NT2/D1 (cell line): ENCODE measurements around the gene SNX7.

ENCODE experiments used
- YY1 ChIP-seq: IDR thresholded peaks from 2 replicates; pipeline ENCODE4 v1.6.1; 2011; ENCODE audit not compliant: insufficient read length, insufficient read depth
- ZNF274 ChIP-seq: IDR thresholded peaks from 2 replicates; pipeline ENCODE4 v1.6.1; 2011; ENCODE audit warnings: mild to moderate bottlenecking, low read depth, low read length

- TF ChIP-seq YY1, result no peak
- no peak for TF ChIP-seq ZNF274
These were observed 29.1 kb downstream of the SNX7 start for GRCh38 chr1:98690576-98690975.
